Measurements from ENCODE around the gene MARK2. TPM values are rescaled to one million over a fixed set of nuclear protein-coding genes. Genes with fewer than 3 reads are reported as not detected.

Gene MARK2
- total RNA-seq, 6 experiments from 2014 or later = 26.4 to 29.9 (median 27.9) TPM

DNA sequence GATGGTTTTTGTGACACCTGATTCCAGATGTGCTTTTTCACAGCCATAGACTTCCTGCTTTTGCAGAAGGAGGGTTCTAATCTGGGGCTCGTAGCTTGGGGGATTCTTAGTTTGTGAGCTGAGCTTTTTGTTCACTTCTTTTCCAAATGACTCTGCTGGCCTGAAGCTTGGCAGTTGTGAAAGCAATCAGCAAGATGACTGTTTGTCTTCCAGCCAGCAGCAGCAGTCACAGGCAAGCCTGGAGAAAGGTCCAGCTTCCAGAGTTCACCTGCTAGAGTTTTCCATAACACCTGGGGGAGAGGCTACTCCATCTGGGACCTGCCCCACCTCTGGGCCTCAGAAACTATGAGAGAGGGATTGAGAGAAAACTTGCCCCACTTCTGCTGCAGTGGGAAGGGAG lies 4.1 kb downstream of the MARK2 start:
- peak overlapping the region; percentile 55; the same call in 1 of the 2 replicates for H3K27ac Mint-ChIP-seq
- TF ChIP-seq CTCF (IDR thresholded peaks at IDR 0.05) = no peak
- H3K27me3 Mint-ChIP-seq (ENCODE audit: insufficient read depth) = peaks cover 3% of the 10 kb centered on the region
- no peaks in the 10 kb centered on the region for H3K9me3 Mint-ChIP-seq
- peaks cover 10% of the 10 kb centered on the region for H3K36me3 Mint-ChIP-seq (ENCODE audit: low read depth)
- DNase-seq = no peak
- H3K4me3 Mint-ChIP-seq = no peak overlapping the region
- peaks cover 58% of the 10 kb centered on the region for H3K4me1 Mint-ChIP-seq (ENCODE audit: low read depth)

DNA sequence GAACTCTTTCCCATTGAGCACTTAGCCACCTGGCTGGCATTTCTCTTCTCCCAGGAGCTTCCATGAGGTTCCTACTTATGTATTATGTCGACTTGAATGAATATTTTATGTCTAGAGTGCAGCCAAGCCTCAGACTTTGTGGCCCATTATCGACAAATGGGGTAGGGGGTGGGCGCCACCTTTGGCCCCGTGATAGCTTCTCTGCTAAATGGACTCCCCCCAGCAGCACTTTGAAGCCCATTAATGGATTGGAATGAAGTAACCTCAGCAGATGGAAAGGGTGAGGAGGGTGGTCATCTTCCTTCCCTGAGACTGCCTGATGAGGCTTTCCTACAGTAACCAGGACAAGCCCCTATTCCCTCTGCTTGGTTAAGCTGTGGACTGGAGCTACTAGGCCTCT lies 5.9 kb downstream of the MARK2 start:
- Mint-ChIP-seq H3K4me1 (ENCODE audit: low read depth) (peaks cover 54% of the 10 kb centered on the region), H3K27me3 (ENCODE audit: insufficient read depth) (peaks cover 3% of the 10 kb centered on the region), H3K4me3 (no peak overlapping the region), H3K27ac (peak overlapping the region; percentile 73), H3K36me3 (ENCODE audit: low read depth) (peaks cover 10% of the 10 kb centered on the region), H3K9me3 (no peaks in the 10 kb centered on the region)
- no peak for DNase-seq
- TF ChIP-seq CTCF (IDR thresholded peaks at IDR 0.05) = no peak

DNA sequence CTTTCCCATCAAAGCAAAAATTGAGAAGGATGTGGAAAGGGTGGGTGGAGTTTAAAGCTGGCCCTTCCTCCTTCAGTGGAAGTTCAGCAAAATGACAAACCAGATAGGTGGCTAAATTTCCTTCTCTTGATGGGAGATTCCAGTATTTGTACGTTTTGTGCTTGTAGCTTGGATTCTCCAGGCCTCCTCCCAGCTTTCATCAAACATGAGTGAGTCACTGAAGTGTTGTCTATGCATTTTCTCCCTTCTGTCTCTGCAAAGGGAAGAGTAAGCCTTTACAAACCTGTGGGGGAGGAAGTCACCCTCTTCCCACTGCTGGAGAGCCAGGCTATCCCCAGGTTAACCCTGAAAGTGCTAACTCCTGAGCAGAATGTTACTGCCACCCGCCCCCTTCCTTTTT lies 6.4 kb downstream of the MARK2 start:
- H3K4me3 Mint-ChIP-seq = no peak overlapping the region
- H3K36me3 Mint-ChIP-seq (ENCODE audit: low read depth) = peaks cover 10% of the 10 kb centered on the region
- no peaks in the 10 kb centered on the region for H3K9me3 Mint-ChIP-seq
- H3K27ac Mint-ChIP-seq = peak overlapping the region; percentile 73
- peaks cover 52% of the 10 kb centered on the region for H3K4me1 Mint-ChIP-seq (ENCODE audit: low read depth)
- peak; percentile 75 for DNase-seq
- peaks cover 3% of the 10 kb centered on the region for H3K27me3 Mint-ChIP-seq (ENCODE audit: insufficient read depth)
- TF ChIP-seq CTCF (IDR thresholded peaks at IDR 0.05) = no peak

- peaks cover 3% of the 10 kb centered on the region for H3K27me3 Mint-ChIP-seq (ENCODE audit: insufficient read depth)
These were observed 7.0 kb downstream of the MARK2 start for GRCh38 chr11:63845911-63846310.

DNA sequence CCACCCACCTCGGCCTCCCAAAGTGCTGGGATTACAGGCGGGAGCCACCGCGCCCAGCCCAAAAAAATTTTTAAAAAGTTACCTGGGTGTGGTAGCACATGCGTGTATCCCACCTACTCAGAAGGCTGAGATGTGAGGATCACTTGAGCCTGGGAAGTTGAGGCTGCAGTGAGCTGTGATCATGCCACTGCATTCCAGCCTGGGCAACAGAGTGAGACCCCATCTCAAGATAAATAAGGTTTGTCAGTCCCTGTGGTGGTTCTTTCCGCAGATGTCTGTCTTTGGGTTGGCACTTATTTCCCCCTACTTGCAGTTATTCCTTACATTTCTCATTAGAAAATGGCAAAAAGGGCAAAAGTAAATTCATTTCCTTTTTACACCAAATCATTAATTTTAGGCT lies 8.0 kb downstream of the MARK2 start:
- no peak for DNase-seq
- H3K4me1 Mint-ChIP-seq (ENCODE audit: low read depth) = peaks cover 50% of the 10 kb centered on the region
- H3K4me3 Mint-ChIP-seq = no peak overlapping the region

More at GRCh38 chr11:63845911-63846310, 7.0 kb downstream of the MARK2 start:
- H3K27ac Mint-ChIP-seq = peak overlapping the region; percentile 73
- H3K4me1 Mint-ChIP-seq (ENCODE audit: low read depth) = peaks cover 50% of the 10 kb centered on the region
- H3K4me3 Mint-ChIP-seq = no peak overlapping the region; the same call in 1 of the 2 replicates
- no peaks in the 10 kb centered on the region for H3K9me3 Mint-ChIP-seq
- H3K36me3 Mint-ChIP-seq (ENCODE audit: low read depth) = peaks cover 17% of the 10 kb centered on the region
- DNase-seq = no peak
- no peak for TF ChIP-seq CTCF (IDR thresholded peaks at IDR 0.05)

More for the DNA sequence above, 8.0 kb downstream of the MARK2 start:
- no peak overlapping the region for H3K27ac Mint-ChIP-seq
- peaks cover 4% of the 10 kb centered on the region for H3K27me3 Mint-ChIP-seq (ENCODE audit: insufficient read depth)
- peaks cover 25% of the 10 kb centered on the region for H3K36me3 Mint-ChIP-seq (ENCODE audit: low read depth)
- no peaks in the 10 kb centered on the region for H3K9me3 Mint-ChIP-seq
- no peak for TF ChIP-seq CTCF (IDR thresholded peaks at IDR 0.05)
